Keratinocyte (primary cell): ENCODE results near the gene MYL4.

ENCODE experiments used
- CTCF ChIP-seq, 3 experiments: IDR thresholded peaks in 1 of 3; conservative IDR thresholded peaks in 1 of 3; optimal IDR thresholded peaks in 1 of 3; 2 replicates in 2 of 3; 3 replicates in 1 of 3; pipeline versions ENCODE3 to v1.5.1; 2011; ENCODE audit warnings: low read length in 3 of 3, mild to moderate bottlenecking in 3 of 3, moderate library complexity in 2 of 3, control low read depth in 1 of 3, inconsistent platforms in 1 of 3; ENCODE audit not compliant: insufficient read depth in 2 of 3; ENCODE audit errors: extremely low read depth in 1 of 3
- EZH2 ChIP-seq: IDR thresholded peaks from one replicate; pipeline ENCODE4 v1.6.1; 2012; ENCODE audit warnings: inconsistent platforms, mild to moderate bottlenecking, low read length, moderate library complexity

DNA sequence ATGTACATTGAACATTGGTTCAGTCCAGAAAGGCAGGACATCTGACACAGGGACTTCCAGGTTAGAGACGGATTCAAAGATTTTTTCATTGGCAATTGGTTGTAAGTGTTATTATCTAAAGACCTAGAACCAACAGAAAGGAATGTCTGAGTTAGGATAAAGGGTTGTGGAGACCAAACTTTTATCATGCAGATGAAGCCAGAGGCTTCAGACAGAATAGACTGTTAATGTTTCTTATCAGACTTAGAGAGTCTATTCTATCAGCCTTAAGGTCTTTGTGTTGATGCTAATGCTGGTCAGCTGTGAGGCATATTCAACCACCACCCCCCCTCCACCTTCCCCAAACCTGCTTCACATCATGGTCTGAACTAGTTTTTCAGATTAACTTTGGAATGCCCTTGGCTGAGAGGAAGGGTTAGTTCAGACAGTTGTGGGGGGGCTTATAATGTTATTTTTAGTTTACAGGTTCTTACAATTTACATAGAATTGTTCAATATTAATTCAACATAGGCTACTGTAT is 42.3 kb downstream of the MYL4 start:
- TF ChIP-seq CTCF (optimal IDR thresholded peaks at IDR 0.05 in 1 of 3, IDR thresholded peaks at IDR 0.05 in 1 of 3, conservative IDR thresholded peaks at IDR 0.05 in 1 of 3; ENCODE audit: extremely low read depth in 1 of 3, insufficient read depth in 2 of 3, low read length in 3 of 3) (no peak), EZH2 (no peak)
